ENCODE data around the gene SFRP2.

SFRP2 gene

DNA sequence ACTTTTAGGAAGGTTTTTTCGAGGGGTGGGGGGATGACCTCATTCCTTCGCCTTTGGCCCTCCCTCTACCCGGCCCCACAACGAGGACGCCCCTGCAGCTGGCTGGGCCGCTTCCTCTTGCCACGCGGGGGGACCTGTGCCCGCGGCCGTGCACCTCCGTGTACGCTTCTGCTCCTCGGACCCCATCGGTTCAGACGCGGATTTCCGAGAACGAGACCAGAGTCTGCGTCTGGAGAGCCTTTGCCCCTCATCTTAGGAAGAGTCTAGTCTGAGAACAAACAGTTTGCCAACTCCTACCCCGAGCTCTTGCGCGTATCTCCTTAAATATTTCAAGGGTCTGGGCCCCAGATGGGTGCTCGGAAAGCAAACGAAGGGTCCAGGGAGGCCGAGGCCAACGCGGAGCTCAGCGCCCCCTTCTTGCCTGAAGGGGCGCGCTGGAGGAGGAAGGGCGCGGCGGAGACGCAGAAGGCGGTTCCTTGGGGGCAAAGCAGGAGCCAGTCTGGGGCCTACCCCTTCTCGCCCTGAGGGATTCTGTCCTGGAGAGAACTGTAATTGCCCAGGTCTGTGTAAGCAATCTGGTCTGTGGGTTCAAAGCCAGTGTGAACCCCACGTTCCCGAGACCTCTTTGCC is 3.9 kb upstream of the SFRP2 start:
- DNase-seq, result no peak

DNA sequence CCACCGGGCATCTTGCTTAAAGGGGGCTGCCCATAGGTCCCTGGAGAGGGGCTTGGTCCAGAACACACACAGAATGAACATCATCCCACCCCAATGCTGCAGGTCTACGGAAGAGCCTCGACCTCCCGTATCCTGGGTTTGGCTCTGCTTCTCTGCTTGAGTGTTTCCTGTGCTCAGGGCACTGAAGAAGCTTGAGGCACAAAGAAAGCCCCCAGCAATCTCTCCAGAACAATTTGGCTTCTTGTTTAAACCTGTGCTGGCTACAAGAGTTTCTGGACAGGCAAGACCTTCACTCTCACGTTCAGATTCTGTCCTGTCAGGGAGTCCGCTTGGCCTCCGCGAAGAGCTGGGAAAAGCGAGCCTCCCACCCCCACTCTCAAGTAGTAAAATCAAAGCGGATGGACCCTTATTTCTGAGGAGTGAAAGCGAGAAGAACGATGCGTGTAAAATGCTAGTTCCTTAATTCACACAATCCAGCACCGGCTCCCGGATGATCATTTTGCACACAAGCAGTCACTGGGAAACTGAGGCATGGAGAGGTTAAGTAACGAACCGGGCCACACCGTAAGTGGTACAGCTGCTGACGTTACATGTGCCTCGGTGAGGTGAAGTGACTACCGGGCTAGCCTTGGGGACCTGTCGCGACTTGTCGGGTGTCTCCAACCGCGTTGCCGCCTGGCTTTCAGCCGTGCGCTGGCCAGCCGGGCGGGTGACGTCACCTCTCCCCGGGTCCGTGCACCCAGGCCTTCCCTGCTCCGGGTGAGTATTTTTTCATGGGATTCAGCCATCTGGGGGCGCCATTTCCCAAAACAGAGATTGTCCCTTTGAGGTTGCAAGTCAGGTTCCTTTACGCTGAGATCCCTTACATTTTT is 3.1 kb upstream of the SFRP2 start:
- no peak for DNase-seq

DNA sequence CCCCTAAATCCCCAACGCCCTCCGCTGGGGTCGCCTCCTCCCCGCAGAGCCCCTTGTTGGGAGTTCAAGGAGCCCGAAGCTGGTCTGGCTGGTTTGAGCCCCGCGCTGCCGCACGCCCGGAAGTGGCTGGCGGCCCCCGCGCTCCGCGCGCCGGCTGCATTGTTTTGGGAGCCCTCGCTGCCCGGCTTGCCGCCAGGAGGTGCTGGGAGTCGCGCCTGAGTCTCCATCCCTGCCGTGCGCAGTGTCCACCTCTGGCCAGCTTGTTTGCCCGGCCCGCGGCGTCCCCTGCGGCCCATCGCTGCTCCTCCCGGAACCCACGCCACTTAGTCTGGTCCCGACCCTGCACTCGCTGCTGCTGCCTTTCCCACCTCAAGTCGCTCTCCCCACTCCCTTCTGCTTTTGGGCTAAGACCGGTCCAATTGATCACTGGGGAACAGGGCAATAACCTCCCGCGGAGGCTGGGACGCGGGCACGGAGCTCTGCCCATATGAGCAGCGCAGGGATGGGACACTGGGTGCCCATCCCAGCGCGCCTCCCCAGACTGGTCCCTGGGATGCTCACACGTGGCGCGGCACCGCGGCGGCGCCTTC is 2.2 kb upstream of the SFRP2 start:
- DNase-seq, result no peak

DNA sequence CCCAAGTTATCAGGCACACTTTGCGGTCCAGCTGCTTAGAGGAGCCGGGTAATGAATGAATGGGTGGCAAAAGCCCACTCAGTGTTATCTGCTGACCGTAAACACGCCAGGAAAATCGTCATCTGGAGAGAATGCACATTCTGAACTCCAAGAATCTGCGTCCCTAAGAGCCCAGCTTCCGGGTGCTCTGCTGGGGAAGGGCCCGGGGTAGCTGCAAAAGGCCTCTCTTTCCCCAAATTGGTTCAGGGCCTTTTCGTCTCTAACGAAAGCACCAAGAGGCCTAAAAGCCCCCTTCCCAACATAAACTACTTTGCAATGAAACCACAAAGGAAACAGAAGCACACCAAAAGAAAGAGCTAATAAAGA is 1.6 kb upstream of the SFRP2 start:
- no peak for DNase-seq

DNA sequence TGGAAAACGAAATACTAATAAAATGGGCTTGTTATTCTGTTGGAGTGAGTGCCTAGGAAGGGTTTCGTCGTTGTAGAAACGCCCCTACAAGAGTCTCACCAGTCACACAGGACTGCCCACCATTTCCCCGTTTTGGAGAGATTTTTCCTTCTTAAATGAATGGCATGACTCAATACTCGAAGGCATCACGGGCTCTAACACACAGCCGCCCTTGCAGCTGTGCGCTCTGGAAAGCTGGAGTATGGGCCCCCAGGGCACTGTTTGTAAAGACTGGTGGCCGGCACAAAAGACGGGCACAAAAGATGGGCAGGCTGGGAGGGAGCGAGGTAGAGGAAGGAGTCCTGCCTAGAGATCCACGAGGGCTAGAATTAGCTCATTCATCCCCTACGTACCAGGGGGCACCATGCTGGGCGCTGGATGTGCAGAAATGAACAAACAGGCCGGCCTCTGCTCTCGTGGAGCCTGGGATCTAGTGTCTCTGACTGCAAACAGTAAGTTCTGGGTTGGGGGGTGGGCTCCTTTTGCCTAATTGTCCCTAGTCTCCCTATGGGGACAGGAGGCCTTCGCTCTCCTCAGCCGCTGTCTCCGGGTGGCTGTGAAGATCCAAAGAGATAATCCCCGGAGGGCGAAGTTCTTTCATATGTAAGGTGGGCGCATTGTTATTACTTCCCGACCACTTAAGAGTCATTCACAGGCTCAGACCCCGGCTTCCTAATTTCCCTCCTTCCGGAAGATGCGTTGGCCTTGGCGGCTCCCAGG is 1.0 kb upstream of the SFRP2 start:
- DNase-seq, result no peak

DNA sequence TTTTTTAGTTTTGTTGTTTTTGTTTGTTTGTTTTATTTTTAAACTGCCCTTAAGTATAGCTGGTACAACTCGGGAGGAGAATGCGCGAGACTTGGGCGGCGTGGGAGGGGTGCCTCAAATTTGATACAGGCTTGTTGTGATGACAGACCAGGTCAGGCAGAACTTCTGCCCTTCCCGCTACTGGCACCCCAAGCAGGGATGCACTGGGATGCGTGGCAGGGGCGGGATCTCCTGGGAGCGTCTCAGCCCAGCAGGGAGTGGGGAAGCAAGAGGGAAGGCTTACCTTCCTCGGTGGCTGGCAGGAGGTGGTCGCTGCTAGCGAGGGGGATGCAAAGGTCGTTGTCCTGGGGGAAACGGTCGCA is 851 bp downstream of the SFRP2 start:
- DNase-seq, result no peak

DNA sequence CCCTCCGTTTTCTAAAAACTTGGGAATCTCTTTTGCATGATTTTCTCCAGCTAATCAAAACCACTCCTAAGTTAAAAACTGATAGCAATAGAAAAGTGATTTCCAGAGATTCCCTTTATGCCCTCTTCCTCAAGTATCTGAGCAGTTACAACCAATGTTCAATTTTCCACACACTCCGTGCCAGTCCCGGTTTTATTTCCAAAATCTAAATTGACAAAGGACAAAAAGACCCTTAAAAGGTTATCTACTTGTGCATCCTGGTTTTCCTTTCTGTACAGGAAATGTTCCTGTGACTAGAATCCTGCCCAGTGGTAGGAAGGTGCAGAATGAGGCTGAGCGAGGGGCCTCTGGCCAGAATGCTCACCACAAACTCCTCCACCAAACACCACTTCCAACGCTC is 1.3 kb downstream of the SFRP2 start:
- no peak for DNase-seq

DNA sequence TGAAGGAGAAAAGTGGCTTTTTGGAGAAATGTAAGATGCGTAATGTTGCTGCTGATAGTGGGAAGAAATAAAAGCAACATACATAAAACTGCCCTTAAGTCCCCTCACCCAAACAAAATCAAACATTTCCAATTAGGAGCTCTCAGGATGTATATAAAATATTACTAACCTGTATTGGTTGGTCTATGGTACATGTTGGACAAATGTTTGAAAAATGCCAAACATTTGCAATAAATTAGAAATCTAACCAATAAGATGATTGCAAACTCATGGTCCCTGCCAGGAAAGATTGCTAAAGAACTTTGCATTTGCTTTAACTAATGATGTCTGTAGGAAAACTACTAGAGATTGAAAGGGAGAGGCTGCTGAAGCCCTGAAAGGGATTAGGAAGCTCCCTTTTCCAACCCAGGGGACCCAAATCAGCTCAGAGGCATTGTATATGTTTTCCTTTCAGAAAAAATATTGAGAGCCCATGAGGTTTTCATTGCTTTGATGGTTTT is 1.8 kb downstream of the SFRP2 start:
- DNase-seq, result no peak

DNA sequence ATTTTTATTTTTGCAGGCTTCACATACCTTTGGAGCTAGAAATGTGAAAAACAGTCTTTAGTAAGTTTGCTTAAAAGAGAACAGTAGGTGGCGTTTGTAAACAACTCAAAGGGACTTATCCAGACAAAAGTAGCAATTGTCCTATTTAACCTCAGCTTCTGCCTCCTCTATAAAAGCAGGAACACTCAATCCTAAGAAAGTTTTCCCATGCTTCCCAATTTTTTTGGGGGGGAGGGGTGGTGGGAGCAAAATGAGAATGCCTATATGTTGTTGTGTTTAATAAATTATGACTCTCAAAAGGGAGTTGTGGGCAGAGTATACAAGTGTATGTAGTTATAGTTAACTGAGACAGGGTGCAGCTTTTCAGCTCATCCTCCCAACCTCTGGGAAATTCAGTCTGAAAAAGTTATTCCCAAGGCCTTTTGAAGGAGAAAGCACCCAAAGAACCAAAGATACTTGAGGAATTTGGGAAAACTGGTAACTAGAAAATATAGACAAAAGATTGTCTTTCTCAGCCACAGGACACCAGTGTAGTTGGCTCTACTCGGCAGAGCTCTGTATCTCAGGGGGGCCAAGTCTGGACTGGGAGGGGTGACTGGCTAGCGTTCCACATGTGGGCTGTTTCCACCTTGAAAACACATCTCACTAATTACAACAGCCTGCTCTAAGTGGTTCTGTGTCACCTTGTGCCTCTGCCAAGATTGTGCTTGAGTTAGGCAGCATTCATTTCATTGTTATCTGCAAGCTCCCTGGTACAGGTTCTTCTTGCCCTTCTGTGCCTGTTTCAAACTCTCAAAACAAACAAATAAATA is 2.8 kb downstream of the SFRP2 start:
- no peak for DNase-seq

DNA sequence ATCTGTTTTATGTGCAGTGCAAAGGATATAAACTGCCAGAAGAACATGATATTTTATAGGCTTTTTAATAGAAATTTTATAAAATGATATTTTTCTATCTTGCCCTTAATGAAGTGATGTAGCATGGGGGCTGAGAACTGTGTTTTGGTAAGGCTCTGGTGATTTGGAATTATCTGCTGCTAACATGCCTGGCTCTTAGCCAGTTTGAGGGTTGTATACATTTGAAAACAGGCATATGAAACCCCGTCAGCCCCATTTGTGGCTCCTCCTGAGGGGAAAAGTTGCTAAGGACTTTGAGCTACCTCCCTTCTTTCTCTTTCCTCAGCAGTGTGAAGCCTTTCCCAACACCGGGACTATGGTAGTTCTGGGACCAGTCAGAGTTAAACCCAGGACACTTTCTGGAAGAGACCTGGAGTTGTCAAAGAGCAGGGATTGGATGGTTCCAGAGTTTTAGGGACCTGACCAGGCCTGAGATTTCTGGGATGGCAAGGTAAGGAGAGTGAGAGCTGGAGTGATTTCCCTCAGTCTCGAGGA is 4.7 kb downstream of the SFRP2 start:
- no peak for DNase-seq

DNA sequence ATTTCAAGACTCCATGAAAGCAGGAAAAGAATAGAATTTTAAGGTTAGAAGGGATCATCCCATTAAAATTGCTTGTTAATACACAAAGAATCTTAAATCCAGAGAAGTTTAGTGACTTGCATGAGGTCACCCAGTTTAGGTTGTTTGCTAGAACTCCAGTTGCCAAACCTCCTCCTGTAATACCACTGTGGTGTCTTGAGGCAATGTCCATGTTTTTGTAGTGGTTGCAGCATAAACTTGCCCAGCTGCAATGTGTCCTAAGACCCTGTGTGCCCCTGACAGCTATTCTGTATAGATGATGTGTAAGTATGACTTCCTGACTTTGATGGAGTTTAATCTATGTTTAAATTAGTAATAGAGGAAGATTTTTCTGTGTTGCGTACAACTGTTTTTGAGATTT is 6.3 kb downstream of the SFRP2 start:
- DNase-seq, result no peak

DNA sequence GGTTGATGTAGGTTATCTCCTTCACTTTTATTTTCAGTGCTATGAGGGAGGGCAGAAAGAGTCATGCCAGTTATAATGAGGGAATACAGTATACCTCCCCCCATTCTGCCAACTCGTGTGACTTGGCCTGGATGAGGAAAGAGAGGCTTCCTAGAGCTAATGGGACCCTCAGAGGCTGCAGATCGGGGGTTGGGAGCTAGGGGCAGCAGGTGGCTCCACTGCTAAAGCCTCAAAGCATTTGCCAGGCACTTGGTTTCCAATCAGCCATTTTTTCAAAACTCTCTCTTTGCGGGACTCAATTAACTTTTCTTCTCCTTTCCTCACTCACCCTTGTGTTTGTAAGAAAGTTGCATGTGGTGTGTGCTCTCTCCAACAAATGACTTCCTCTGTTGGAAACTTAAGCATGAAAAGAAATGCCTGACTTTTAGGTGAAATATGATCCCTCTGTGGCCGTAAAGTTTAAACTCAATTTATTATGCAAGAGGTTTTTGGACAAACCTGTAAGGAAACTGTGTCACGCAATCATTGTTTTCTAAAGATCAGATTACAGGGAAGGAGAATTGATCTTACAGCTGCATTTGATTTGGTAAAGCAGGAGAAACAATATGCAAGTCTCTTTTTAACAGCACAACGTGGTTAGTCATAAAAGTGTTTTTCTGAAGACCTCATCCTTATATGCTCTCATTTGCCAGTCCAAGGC is 7.0 kb downstream of the SFRP2 start:
- DNase-seq, result no peak

DNA sequence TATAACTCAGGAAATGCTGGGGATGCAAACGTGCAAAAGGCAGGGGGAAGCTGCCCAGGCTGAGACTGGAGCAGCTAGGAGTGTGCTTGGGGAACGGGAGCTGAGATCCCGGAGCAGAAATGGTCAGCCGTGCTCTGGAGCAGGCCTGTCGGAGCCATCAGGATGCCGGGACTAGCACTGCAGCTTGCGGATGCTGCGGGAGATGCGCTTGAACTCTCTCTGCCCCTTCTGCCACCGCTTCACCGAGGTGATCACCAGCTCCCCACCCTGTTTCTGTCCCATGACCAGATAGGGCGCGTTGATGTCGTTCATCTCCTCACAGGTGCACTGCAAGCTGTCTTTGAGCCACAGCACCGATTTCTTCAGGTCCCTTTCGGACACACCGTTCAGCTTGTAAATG is 7.6 kb downstream of the SFRP2 start:
- no peak for DNase-seq

DNA sequence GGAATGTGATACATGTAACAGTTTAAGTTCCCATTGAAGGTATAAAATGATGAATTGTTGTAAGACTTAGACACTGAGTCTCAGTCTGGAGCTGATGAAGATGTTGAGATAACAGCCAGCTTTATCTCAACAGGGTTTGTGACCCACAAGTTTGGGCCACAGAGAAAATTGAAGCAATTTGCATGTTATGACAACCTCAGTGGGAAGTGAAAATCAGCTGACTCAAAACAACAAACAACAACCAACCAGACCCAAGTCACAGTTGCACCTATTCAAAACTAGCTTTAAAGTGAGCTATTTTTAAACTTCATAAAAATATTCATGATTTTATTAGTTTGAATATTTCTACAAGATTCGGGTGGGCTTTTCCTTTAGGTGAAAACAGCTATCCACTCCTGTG is 8.0 kb downstream of the SFRP2 start:
- DNase-seq, result no peak

DNA sequence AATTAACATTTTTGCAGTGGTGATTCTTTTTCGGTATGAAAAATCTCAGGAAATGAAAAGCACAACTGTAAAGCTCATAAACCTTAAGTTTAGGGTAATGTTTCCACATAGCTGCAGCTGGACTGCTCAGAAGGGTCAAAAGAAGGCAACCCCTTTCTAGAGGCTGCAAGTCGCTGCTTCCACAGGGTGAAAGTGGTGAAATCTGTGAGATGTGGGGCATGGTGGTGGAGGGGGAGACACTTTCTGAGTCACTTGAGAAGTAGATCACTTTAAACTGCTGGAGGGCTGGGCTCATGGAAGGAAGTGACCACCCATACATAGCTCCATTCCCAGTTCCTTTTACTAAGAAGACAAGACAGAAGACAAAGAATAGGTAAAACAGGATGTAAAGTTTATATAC is 8.7 kb downstream of the SFRP2 start:
- DNase-seq, result no peak

DNA sequence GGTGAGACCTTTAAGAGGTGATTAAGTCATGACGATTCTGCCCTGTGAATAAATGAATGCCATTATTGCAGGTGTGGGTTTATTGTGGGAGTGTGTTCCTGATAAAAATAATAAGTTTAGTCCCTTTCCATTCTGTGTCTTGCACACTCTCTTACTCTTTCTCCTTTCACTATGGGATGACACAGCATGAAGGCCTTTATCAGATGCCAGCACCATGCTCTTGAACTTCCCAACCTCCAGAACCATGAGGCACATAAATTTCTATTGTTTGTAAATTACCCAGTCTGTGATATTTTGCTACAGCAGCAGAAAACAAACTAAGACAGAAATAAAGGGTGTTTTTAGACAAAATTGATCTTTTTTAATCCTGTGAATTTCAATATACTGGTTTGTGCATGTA is 10.5 kb downstream of the SFRP2 start:
- DNase-seq, result no peak

DNA sequence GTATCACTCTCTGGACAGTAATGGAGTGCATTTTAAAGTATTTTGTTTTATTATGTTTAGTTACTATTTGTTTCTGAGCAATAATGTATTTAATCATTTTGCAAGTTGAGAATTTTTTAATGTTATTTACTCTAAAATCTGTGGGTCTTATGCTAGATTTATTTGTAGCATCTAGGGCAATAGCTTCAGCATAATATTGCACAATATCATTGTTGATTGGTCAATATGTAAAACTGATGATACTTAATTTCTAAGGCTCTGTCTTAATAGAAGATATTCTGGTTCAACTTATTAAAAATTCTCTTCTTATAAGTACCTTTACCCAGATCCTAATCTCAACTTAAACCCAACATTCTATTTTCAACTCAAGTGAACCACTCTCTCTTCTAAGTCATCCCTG is 11.5 kb downstream of the SFRP2 start:
- no peak for DNase-seq

DNA sequence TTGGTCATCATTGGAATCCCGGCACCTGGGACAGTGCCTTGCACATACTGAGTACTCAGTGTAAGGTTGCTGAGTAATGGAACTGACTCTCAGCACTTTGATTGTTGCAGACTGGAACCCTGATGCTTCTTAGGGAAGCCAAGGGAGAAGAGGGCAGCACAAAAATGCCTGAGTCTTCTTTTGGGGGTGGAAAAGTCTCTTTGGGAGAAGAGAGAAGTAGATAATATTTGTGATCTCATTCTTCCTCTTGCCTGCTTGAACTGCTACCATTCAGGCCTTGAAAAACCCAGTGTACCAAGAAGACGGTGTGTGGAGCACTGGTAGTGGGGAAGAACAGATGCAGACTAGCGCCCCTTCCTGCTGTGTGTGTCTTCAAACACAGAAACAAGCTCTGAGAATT is 12.3 kb downstream of the SFRP2 start:
- no peak for DNase-seq

DNA sequence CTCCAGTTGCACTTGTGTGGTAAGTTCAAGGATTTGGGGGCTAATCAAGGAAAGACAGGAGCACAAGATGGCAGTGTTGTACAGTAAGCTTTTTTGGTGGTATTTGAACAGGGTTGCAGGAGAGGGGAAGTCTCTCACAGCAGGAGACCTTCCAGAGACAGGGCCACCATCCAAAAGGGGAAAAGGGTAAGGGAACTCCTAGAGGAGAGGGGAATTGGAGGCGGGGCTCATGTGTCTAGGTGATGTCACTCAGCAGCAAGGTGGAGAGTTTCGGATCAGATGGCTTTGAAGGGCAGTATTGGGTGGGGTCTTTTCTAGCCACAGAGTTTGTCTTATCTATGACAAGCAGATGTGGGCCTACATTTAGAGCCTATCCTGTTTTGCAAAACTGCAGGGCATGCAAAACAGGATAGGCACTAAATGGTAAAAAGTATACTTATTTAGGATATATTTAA is 15.6 kb downstream of the SFRP2 start:
- no peak for DNase-seq

DNA sequence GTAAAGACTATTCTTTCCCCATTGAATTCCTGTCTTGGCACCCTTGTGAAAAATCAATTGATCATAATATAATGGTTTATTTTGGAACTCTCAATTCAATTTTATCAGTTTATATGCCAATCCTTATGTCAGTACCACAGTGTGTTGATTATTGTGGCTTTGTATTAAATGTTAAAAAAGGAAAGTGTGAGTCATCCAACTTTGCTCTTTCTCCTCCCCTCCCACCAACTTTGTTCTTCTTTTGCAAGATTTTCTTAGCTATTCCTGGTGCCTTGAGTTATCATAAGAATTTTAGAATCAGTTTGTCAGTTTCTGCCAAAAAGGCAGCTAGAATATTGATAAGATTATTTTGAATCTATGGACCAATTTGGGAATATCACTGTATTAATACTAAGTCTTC is 17.8 kb downstream of the SFRP2 start:
- no peak for DNase-seq

DNA sequence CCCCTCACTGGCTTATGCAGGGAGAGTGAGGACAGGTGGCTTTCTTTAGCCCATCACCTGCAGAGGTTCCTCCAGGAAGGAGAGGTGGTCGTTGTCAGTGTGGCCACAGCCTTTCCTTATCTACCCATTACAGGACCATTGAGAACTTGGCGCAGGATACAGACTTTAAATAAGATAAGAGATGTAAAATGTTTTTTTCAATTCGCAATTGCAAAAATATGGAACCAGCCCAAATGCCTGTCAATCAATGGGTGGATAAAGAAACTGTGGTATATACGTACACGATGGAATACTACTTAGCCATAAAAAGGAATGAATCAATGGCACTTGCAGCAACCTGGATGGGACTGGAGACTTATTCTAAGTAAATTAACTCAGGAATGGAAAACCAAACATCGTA is 22.1 kb downstream of the SFRP2 start:
- DNase-seq, result no peak

DNA sequence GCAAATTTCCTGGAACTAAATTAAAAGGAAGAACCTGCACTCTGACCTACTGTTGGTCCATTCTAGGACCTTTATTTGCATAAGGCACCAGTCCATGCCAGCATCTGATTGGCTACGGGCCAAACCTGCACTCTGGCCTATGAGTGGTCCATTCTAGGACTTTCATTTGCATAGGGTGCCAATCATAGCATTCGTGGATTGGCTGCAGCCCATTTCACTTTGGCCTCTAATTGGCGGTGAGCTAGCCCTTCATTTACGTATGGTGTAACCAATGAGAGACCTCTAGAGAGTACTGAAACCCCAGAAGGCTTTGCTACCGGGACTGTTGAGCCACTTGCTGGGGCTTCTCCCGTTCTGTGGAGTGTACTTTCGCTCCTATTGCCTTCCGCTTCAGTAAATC is 23.0 kb downstream of the SFRP2 start:
- no peak for DNase-seq
